Measurements from ENCODE around the gene LBR.

The LBR gene

GRCh38 chr1:225366018-225366417 is 61.8 kb downstream of the LBR start:
- no peak for DNase-seq

DNA sequence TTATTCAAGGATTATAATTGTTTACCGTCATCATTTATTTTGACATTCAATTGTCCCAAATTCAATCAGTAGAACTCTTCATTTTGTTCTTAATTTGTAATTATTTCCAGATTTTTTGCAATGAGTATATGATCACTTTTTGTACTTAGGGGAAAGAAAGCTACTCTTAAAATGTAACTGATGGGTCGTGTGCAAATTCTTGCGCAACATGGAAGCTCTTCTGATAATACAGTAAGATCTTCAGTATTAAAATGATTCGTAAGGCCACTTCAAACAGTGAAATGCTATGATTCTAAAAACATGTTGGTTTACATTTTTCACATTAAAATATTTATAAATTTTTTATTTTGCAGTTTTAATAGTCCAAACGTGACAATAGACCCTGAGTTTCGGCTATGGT is 63.4 kb downstream of the LBR start:
- no peak for DNase-seq

DNA sequence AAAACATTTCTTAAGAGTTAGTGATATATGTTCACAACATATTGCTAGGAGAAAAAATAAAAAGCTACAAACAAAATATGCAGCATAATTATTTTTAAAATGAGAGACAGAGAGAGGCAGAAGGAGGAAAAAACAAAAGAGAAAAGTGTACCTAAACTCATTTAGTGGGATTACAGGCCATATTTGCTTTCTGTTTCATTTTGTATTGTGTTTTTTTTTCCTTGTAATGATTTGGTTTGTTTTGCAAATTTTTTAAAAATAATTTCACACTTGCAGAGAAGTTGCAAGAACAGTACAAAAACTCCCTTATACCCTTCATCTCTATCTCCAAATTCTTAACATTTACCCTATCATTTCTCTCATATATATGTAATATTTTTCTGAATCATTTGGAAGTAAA is 65.0 kb downstream of the LBR start:
- DNase-seq = no peak

GRCh38 chr1:225361176-225361575 is 66.7 kb downstream of the LBR start:
- no peak for DNase-seq

DNA sequence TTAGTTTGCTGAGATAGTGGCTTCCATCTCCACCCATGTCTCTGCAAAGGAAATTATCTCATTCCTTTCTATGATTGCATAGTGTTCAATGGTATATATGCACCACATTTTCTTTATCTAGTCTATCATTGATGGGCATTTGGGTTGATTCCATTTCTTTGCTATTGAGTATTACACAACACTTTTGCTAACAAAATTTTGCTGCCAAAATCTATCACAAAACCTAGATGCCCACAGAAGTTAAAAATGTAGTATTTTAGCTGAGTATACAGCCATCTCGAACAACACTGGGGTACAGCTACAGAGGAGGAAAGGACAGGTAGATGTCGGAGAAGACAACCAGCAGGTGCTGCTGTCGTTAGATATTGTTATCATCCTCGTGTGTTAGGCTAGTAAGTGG is 67.7 kb downstream of the LBR start:
- no peak for DNase-seq

DNA sequence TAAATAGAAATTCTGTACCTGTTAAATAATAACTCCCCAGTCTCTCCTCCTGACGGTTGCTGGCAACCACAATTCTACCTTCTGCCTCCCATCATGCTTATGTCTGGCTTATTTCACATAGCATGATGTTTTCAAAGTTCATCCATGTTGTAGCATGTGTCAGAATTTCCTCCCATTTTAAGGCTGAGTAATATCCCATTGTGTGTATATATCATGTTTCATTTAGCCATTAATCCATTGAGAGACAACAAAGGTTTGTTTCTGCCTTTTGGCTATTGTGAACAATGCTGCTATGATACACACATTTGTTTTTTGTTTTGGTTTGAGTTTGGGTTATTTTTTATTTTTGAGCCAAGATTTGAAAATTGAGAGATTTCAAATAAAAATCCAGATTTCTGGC is 72.0 kb downstream of the LBR start:
- no peak for DNase-seq

DNA sequence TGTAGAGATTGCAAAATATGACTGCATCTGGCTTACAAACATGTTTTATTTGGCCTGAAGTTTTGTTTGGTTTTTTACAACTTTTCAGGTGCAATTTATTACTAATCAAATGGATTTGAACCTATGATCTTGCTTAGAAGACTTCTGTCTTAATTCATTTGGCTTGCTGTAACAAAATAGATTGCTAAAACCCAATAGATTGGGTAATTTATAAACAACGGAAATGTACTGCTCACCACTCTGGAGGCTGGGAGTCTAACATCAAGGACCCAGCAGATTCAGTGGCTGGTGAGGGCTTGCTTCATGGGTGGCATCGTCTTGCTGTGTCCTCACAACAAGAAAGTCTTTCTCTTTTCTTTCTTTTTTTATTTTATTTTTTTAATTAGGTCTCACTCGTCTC is 72.9 kb downstream of the LBR start:
- DNase-seq = no peak

Data from activated CD4-positive, CD25-positive, alpha-beta regulatory T cell treated with anti-CD3 and anti-CD28 coated beads, Interleukin-2, amount 50 U/mL, for 72 hours (primary cell).